Measurements from ENCODE around the gene NSL1.
"Not testable (repeated sequence)": the region's sequence is repeated elsewhere in the genome, so short reads cannot be mapped to it uniquely, and the experiment has no call there.

Gene NSL1

DNA sequence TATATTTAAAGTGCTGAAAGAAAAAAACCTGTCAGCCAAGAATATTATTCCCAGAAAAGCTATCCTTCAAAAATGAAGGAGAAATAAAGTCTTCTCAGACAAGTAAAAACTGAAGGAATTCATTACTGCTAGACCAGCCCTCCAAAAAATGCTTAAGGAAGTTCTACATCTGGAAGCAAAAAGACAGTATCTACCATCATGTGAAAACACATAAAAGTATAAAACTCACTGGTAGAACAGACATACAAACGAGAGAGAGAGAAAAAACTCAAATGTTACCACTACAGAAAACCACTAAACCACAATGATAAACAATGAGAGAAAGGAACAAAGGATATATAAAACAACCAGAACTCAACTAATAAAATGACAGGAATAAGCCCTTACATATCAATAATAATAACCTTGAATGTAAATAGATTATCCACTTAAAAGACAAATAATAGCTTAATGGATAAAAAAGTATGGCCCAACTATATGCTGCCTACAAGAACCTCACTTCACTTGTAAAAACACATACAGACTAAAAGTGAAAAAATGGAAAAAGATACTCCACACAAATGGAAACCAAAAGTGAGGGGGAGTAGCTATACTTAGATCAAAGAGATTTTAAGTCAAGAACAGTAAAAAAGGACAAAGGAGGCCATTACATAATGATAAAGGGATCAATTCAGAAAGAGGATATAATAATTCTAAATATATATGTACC, 22.0 kb downstream of the NSL1 start:
- no peak overlapping the region for H3K27ac ChIP-seq (ENCODE audit: low read depth, low read length)
- H3K79me2 ChIP-seq (ENCODE audit: control insufficient read depth, insufficient read depth, low read length, poor library complexity), result no peaks in the 10 kb centered on the region
- no peak overlapping the region for H3K14ac ChIP-seq (ENCODE audit: low read length)
- no peak overlapping the region for H3K9ac ChIP-seq (ENCODE audit: low read length)
- H4K8ac ChIP-seq (ENCODE audit: low read depth, low read length), result no peak overlapping the region
- no peaks in the 10 kb centered on the region for H3K36me3 ChIP-seq (ENCODE audit: control insufficient read depth in 1 of 2, insufficient read depth in 2 of 2, low read length in 2 of 2)
- H4K12ac ChIP-seq (ENCODE audit: low read depth, low read length), result no peak overlapping the region
- H2AFZ ChIP-seq (ENCODE audit: insufficient read depth, low read length, poor library complexity), result no peak overlapping the region
- H3K18ac ChIP-seq (ENCODE audit: low read length), result no peak overlapping the region
- no peak overlapping the region for H2AK5ac ChIP-seq (ENCODE audit: low read length)
- no peak overlapping the region for H3K4me2 ChIP-seq (ENCODE audit: low read length)
- H2BK120ac ChIP-seq (ENCODE audit: insufficient read depth, low read length, poor library complexity), result no peak overlapping the region
- H3K4me3 ChIP-seq (ENCODE audit: low read depth, low read length), result no peak overlapping the region
- H4K91ac ChIP-seq (ENCODE audit: low read depth, low read length), result no peak overlapping the region
- no peak overlapping the region for H2BK12ac ChIP-seq (ENCODE audit: low read length)
- no CpG with 5 or more reads among the region's 1 CpG for WGBS (ENCODE audit: extremely low coverage, insufficient coverage, insufficient read length)
- no peak overlapping the region for H2BK5ac ChIP-seq (ENCODE audit: low read depth, low read length, poor library complexity)
- no peaks in the 10 kb centered on the region for H3K79me1 ChIP-seq (ENCODE audit: low read length)
- no peak for DNase-seq
- no peaks in the 10 kb centered on the region for H3K27me3 ChIP-seq (ENCODE audit: insufficient read depth, low read length)
- H3K4me1 ChIP-seq (ENCODE audit: control insufficient read depth in 1 of 2, insufficient read depth in 2 of 2, low read length in 2 of 2), result no peaks in the 10 kb centered on the region
- no peaks in the 10 kb centered on the region for H3K9me3 ChIP-seq (ENCODE audit: insufficient read depth, low read depth, low read length)
- no peak overlapping the region for H3K23ac ChIP-seq (ENCODE audit: low read length)
- no peak overlapping the region for H3K4ac ChIP-seq (ENCODE audit: low read depth, low read length)

DNA sequence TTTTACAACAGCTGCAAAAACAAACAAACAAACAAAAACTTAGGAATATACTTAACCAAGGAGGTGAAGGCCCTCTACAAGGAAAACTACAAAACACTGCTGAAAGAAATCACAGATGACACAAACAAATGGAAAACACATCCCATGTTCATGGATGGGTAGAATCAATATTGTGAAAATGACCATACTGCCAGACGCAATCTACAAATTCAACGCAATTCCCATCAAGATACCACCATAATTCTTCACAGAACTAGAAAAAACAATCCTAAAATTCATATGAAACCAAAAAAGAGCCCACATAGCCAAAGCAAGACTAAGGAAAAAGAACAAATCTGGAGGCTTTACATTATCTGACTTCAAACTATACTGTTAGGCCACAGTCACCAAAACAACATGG, 24.8 kb downstream of the NSL1 start:
- H3K4me1 ChIP-seq (ENCODE audit: control insufficient read depth in 1 of 2, insufficient read depth in 2 of 2, low read length in 2 of 2); H3K79me1 ChIP-seq (ENCODE audit: low read length); H3K14ac ChIP-seq (ENCODE audit: low read length); H3K4ac ChIP-seq (ENCODE audit: low read depth, low read length); H4K8ac ChIP-seq (ENCODE audit: low read depth, low read length); H3K9ac ChIP-seq (ENCODE audit: low read length); H3K79me2 ChIP-seq (ENCODE audit: control insufficient read depth, insufficient read depth, low read length, poor library complexity); H4K12ac ChIP-seq (ENCODE audit: low read depth, low read length); H3K4me3 ChIP-seq (ENCODE audit: low read depth, low read length); H3K9me3 ChIP-seq (ENCODE audit: insufficient read depth, low read depth, low read length); H4K91ac ChIP-seq (ENCODE audit: low read depth, low read length); H3K23ac ChIP-seq (ENCODE audit: low read length); H2BK12ac ChIP-seq (ENCODE audit: low read length); H3K36me3 ChIP-seq (ENCODE audit: control insufficient read depth in 1 of 2, insufficient read depth in 2 of 2, low read length in 2 of 2); H3K27ac ChIP-seq (ENCODE audit: low read depth, low read length); H3K4me2 ChIP-seq (ENCODE audit: low read length); H3K27me3 ChIP-seq (ENCODE audit: insufficient read depth, low read length); H2BK120ac ChIP-seq (ENCODE audit: insufficient read depth, low read length, poor library complexity); H2AFZ ChIP-seq (ENCODE audit: insufficient read depth, low read length, poor library complexity); H3K18ac ChIP-seq (ENCODE audit: low read length); DNase-seq; H2BK5ac ChIP-seq (ENCODE audit: low read depth, low read length, poor library complexity); H2AK5ac ChIP-seq (ENCODE audit: low read length): not testable (repeated sequence)
- no CpG with 5 or more reads among the region's 2 CpGs for WGBS (ENCODE audit: extremely low coverage, insufficient coverage, insufficient read length)

DNA sequence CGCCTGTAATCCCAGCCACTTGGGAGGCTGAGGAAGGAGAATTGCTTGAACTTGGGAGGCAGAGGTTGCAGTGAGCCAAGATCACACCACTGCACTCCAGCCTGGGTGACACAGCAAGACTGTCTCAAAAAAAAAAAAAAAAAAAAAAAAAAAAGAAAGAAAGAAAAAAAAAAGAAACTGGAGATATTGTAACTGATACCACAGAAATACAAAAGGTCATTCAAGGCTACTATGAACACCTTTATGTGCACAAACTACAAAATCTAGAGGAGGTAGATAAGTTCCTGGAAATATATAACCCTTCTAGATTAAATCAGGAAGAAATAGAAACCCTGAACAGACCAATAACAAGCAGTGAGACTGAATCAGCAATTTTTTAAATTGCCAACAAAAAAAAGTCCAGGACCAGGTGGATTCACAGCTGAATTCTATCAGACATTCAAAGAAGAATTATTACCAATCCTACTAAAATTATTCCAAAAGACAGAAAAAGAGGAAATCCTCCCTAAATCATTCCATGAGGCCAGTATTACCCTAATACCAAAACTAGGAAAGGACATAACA, 26.8 kb downstream of the NSL1 start:
- H3K4me1 ChIP-seq (ENCODE audit: control insufficient read depth in 1 of 2, insufficient read depth in 2 of 2, low read length in 2 of 2); DNase-seq; H4K91ac ChIP-seq (ENCODE audit: low read depth, low read length); H3K36me3 ChIP-seq (ENCODE audit: control insufficient read depth in 1 of 2, insufficient read depth in 2 of 2, low read length in 2 of 2); H3K9ac ChIP-seq (ENCODE audit: low read length); H3K4me2 ChIP-seq (ENCODE audit: low read length); H4K12ac ChIP-seq (ENCODE audit: low read depth, low read length); H2BK12ac ChIP-seq (ENCODE audit: low read length); H3K18ac ChIP-seq (ENCODE audit: low read length); H3K27ac ChIP-seq (ENCODE audit: low read depth, low read length); H3K4me3 ChIP-seq (ENCODE audit: low read depth, low read length); H4K8ac ChIP-seq (ENCODE audit: low read depth, low read length); H3K79me1 ChIP-seq (ENCODE audit: low read length); H3K23ac ChIP-seq (ENCODE audit: low read length); H2BK120ac ChIP-seq (ENCODE audit: insufficient read depth, low read length, poor library complexity); H2AK5ac ChIP-seq (ENCODE audit: low read length); H3K9me3 ChIP-seq (ENCODE audit: insufficient read depth, low read depth, low read length); H3K27me3 ChIP-seq (ENCODE audit: insufficient read depth, low read length); H3K14ac ChIP-seq (ENCODE audit: low read length); H2AFZ ChIP-seq (ENCODE audit: insufficient read depth, low read length, poor library complexity); H3K4ac ChIP-seq (ENCODE audit: low read depth, low read length); H2BK5ac ChIP-seq (ENCODE audit: low read depth, low read length, poor library complexity); H3K79me2 ChIP-seq (ENCODE audit: control insufficient read depth, insufficient read depth, low read length, poor library complexity): not testable (repeated sequence)
- no CpG with 5 or more reads among the region's 1 CpG for WGBS (ENCODE audit: extremely low coverage, insufficient coverage, insufficient read length)

DNA sequence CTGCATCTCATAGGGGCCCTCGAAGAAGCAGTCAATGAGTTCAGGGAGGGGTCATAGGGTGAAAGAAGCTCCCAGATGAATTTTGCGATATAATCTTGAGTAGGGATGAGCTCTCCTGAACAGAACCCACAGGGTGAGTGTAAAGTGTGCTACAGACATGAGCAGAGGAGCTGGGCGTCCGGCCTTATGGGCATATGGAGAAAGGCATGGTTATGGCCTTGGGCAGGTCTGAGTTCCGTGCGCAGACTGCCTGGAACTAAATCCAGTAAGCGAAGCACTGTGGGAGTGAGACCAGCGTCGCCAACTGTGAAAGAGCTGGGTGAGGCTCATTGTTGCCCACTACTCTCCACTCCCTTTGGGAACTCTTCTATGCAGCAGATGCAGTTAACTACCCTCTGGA, 28.7 kb downstream of the NSL1 start:
- Histone ChIP-seq H2AK5ac (ENCODE audit: low read length) (no peak overlapping the region), H3K4me1 (ENCODE audit: control insufficient read depth in 1 of 2, insufficient read depth in 2 of 2, low read length in 2 of 2) (no peaks in the 10 kb centered on the region), H3K9ac (ENCODE audit: low read length) (no peak overlapping the region), H2BK5ac (ENCODE audit: low read depth, low read length, poor library complexity) (no peak overlapping the region), H3K79me1 (ENCODE audit: low read length) (no peaks in the 10 kb centered on the region), H4K91ac (ENCODE audit: low read depth, low read length) (no peak overlapping the region), H2BK12ac (ENCODE audit: low read length) (no peak overlapping the region), H3K36me3 (ENCODE audit: control insufficient read depth in 1 of 2, insufficient read depth in 2 of 2, low read length in 2 of 2) (peaks cover 2 to 3% of the 10 kb centered on the region in 2 experiments), H2BK120ac (ENCODE audit: insufficient read depth, low read length, poor library complexity) (no peak overlapping the region), H3K23ac (ENCODE audit: low read length) (no peak overlapping the region), H3K79me2 (ENCODE audit: control insufficient read depth, insufficient read depth, low read length, poor library complexity) (no peaks in the 10 kb centered on the region), H3K18ac (ENCODE audit: low read length) (no peak overlapping the region), H3K4me3 (ENCODE audit: low read depth, low read length) (no peak overlapping the region), H4K12ac (ENCODE audit: low read depth, low read length) (no peak overlapping the region), H2AFZ (ENCODE audit: insufficient read depth, low read length, poor library complexity) (no peak overlapping the region), H3K4ac (ENCODE audit: low read depth, low read length) (no peak overlapping the region), H3K27ac (ENCODE audit: low read depth, low read length) (no peak overlapping the region), H4K8ac (ENCODE audit: low read depth, low read length) (no peak overlapping the region), H3K4me2 (ENCODE audit: low read length) (no peak overlapping the region), H3K14ac (ENCODE audit: low read length) (no peak overlapping the region), H3K27me3 (ENCODE audit: insufficient read depth, low read length) (no peaks in the 10 kb centered on the region), H3K9me3 (ENCODE audit: insufficient read depth, low read depth, low read length) (no peaks in the 10 kb centered on the region)
- DNase-seq, result no peak
- WGBS (ENCODE audit: extremely low coverage, insufficient coverage, insufficient read length), result no CpG with 5 or more reads among the region's 9 CpGs
